ENCODE data around the gene CYP26A1.
A peak's percentile ranks its signal among the peaks of the same experiment; 100 is the strongest.

The CYP26A1 gene

DNA sequence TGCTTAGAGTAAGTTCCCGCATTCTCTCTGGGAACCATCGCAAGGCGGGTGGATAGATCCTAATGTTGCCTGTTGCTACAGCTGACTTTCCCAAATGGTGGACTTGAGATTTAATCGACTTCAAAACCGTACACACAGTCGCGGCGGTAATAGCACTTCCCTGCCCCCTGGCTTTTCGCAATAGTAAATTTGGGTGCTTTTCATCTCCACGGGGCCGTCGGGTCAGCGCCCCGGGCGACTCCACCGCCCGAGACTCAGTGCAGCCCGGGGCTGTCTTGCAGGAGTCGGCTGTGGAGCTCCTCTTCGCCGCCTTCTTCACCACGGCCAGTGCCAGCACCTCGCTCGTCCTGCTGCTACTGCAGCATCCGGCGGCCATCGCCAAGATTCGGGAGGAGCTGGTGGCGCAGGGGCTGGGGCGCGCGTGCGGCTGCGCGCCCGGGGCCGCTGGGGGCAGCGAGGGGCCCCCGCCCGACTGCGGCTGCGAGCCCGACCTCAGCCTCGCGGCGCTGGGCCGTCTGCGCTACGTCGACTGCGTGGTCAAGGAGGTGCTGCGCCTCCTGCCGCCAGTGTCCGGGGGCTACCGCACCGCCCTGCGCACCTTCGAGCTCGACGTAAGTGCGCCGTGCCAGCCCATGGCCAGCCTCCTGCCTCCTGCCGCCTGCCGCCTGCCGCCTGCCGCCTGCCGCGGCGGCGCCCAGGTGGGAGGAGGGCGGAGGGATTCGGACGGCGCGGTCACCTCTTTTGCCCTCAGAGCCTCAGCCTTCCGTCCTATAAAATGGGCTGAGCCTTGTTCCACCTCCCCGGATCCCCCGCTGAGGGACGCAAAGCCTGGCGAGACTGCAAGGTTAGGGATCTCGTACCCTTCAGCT lies 7.8 kb upstream of the CYP26A1 start:
- no peak for DNase-seq

- no peak for DNase-seq
Measured at GRCh38 chr10:93066544-93066913, 7.2 kb upstream of the CYP26A1 start.

DNA sequence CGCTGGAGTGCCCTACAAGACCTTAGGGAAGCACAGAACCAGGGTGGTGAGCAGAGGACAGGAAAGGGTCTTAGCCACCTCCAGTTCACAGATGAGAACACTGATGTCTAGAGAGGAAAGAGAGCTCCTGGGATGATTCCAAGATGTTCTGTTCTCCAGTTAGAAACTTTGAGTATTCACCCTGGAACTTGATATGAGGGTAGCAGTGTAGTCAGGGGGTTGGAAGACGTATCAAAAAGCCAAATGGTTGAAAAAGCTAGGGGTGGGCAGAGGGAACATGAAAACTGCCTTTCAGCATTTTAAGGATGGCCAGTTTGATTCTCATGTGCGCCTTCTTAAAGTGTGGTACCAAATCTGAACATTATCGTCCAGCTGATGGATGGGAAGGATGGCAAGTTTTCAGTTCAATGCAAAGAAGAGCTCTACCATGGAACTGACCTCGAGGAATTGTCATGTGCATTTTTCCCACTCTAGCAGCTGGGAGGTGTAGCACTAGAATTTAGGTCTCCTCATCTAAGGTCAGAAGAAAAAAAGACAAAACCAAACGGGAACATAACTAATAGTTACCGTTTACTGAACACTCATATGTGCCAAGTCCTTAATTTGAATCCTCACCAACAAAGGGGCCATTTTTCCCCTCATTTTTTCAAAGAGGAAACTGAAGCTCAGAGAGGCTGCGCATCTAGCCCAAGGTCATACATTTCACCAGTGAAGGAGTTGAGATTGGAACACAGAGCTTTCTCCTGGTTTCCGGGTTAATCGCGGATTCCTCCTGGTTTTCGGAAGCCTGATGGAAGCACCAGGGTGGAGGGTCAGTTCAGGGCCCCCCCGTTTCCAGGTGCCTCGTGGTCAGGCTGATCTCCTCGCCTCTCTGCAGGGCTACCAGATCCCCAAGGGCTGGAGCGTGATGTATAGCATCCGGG lies 6.0 kb upstream of the CYP26A1 start:
- no peak for DNase-seq

GRCh38 chr10:93068411-93069244 lies 5.1 kb upstream of the CYP26A1 start:
- no peak for DNase-seq

- DNase-seq, result no peak
Measured at GRCh38 chr10:93069245-93069561, 4.5 kb upstream of the CYP26A1 start.

GRCh38 chr10:93070378-93071176 lies 3.1 kb upstream of the CYP26A1 start:
- no peak for DNase-seq

GRCh38 chr10:93071177-93071472 lies 2.6 kb upstream of the CYP26A1 start:
- DNase-seq, result no peak

DNA sequence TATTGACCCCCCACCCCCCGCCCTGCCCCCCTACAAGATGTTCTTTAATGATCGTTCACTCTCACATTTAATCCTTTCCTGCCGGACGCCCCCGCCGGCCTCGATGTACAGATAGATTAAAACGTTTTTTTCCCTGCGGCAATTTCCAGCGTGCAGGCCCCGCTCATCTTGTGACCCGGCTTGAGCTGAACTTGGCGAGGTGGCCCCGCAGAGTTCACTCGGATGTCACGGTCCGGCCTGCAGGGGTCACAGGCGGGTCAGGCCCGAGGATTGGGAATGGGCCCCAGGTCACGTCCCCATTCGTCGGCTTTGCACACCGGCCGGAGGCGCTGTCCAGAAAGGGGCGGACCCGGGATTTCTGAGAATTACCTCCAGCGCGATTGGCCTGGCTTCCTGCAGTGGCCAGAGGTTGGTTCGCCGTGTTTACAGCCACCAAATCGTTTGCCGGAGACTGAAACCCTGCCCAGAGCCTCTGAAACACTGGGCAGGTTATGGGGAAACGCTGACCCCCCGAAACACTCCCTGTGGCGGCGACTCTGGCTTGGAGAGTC lies 1.9 kb upstream of the CYP26A1 start:
- no peak for DNase-seq

GRCh38 chr10:93072225-93072712 lies 1.4 kb upstream of the CYP26A1 start:
- DNase-seq, result no peak

DNA sequence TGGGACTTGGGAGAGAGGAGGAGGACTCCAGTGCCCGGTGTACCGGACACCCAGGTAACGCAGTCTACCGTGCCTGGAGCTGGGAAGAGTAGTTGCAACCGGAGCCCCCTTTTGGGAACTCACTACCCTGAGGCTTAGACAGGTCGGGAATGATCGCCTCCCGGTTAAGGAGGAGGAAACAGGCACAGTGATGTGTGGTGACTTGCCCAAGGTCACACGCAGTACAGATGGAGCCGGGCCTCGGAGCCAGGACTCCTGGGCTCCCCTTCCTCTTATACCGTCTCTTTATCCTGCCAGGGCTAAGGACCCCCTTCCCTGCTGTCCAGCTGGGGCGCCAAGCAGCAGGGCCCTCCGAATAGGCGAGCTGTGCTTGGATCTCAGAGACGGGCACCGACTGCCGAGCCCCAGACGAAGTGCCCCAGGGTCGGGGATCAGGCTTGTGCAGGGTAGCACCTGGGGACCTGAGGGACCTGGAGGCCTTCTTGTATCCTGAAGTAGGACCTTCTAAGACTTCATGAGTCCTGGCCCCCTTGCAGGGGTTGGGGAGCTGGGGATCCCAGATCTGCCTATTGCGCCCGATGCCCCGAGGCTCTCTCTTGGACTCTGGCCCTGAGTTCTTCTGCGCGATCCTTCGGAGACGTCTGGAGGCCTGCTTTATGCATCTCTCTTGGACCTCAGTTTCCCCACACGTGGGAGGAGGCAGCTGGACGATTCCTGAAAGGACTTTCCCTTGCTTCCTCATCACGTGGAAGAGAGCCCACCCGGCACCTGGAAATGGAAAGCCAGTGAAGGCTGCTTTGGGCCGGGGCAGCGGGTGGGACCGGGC lies 767 bp upstream of the CYP26A1 start:
- no peak for DNase-seq

GRCh38 chr10:93074147-93074596 lies 479 bp downstream of the CYP26A1 start:
- no peak for DNase-seq

DNA sequence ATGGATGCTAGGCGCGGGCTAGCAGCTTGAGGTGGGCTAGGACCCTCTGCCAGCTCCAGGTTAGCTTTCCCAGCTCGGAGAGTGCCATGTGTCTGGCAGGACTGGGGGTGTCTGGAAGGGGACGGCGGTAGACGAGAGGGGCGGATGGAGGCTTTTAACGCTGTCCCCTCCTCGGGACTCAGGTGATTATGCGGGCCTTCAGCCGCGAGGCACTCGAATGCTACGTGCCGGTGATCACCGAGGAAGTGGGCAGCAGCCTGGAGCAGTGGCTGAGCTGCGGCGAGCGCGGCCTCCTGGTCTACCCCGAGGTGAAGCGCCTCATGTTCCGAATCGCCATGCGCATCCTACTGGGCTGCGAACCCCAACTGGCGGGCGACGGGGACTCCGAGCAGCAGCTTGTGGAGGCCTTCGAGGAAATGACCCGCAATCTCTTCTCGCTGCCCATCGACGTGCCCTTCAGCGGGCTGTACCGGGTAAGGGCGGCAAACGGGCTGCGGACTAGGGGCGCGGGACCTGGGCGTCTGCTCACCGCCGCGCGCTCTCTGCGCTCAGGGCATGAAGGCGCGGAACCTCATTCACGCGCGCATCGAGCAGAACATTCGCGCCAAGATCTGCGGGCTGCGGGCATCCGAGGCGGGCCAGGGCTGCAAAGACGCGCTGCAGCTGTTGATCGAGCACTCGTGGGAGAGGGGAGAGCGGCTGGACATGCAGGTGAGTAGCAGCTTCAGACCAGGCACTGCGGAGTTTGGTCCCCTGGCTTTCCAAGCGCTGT lies 1.1 kb downstream of the CYP26A1 start:
- DNase-seq, result no peak

GRCh38 chr10:93075369-93076221 lies 1.9 kb downstream of the CYP26A1 start:
- no peak for DNase-seq

DNA sequence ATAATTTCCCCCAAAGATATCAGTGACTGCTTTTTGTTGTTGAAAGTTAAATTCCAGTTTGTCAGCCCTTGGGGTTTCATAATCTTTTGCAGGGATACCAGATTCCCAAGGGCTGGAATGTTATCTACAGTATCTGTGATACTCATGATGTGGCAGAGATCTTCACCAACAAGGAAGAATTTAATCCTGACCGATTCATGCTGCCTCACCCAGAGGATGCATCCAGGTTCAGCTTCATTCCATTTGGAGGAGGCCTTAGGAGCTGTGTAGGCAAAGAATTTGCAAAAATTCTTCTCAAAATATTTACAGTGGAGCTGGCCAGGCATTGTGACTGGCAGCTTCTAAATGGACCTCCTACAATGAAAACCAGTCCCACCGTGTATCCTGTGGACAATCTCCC lies 3.2 kb downstream of the CYP26A1 start:
- no peak for DNase-seq

GRCh38 chr10:93077860-93078337 lies 4.2 kb downstream of the CYP26A1 start:
- no peak for DNase-seq

DNA sequence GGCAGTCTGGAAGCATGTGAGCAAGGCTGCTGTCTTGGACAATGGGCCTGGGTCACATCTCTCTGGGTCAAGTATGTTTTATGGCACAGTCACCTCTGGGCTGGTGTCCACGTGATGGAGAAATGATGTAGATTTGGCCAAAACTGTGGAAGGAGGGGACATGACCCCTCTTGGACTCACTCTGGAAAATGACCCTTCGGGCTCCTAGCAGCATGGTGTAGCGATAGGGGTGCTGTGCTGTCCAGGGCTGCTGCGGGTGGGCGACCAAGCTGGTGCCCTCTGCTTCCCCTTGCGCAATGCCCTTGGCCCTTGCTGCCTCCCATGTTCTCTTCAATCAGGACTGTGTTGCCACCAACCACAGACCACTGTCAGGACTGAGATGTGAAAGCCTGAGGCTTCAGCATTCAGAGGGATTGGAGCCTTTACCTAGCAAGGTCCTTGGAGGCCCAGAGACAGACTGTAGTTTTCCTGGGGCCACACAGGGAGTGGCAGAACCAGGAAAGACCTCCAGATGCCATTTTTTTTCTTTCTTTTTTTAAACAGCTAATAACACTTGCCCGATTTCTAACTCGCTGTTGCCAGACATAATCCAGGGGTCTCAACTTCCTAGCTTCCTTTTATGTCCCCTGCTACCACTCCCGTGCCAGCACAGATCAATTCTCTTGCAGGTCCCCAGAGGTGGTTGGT lies 6.1 kb downstream of the CYP26A1 start:
- no peak for DNase-seq

- peak; percentile 58 for DNase-seq
Measured at GRCh38 chr10:93080350-93081046, 6.8 kb downstream of the CYP26A1 start.

- DNase-seq, result no peak
Measured at GRCh38 chr10:93081318-93081717, 7.6 kb downstream of the CYP26A1 start.
